ENCODE measurements around the gene WDR74. TPM values are rescaled to one million over a fixed set of nuclear protein-coding genes. Genes with fewer than 3 reads are reported as not detected.

The WDR74 gene
- polyA plus RNA-seq, 4 donors, result 30.3 to 47.5 (median 35.6) TPM

DNA sequence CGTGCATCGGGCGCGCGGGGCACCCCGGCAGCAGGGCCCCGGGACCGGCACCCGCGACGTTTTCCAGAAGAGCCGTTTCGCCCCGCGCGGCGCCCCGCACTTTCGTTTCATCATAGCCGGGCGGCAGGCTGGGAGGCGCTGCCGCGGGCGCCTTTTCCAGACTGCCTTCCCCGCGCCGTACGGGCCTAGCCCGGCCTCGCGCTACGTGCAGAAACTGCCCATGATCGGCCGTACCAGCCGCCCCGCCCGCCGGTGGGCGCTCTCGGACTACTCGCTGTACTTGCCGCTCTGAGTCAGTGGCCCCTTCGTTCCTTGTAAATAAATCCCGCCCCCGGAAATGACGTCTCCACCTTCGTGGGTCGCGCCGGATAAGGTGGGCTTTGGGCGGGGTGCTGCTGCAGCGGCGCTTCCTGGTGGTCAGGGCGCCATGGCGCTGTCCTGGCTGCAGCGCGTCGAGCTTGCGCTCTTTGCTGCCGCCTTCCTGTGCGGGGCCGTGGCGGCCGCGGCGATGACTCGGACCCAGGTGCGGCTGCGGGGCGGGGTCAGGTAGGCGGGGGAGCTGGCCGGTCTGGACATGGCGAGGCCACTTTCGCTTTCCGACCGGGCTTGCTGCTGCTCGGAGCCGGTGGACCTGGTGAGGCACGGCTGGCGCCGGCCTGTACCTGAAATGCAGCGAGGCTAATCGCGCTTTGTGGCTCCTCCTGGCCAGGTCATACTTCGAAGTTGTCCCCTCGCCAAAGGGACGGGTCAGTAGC lies 52.2 kb downstream of the WDR74 start, which contains the start of gene TMEM179B:
Gene TMEM179B, plus strand, starts transcription at position 398 of the 755 bp plus-strand sequence. Its CDS starts 30 bp downstream, at position 428.
- H3K36me3 ChIP-seq (ENCODE audit: control insufficient read depth in 3 of 3, insufficient read depth in 2 of 3, low read depth in 1 of 3, low read length in 3 of 3), result peaks cover 3 to 55% (median 11%) of the 10 kb centered on the region in 3 donors
- no peaks in the 10 kb centered on the region for H3K27me3 ChIP-seq (ENCODE audit: control insufficient read depth in 3 of 3, insufficient read depth in 3 of 3, low read length in 3 of 3)
- FAIRE-seq, result no peak
- no peaks in the 10 kb centered on the region for H3K9me3 ChIP-seq (ENCODE audit: control insufficient read depth in 2 of 2, insufficient read depth in 1 of 2, low read depth in 1 of 2, low read length in 1 of 2)
- peaks cover 2 to 27% (median 9%) of the 10 kb centered on the region in 3 donors for H3K4me1 ChIP-seq (ENCODE audit: control insufficient read depth in 3 of 3, insufficient read depth in 2 of 3, low read depth in 1 of 3, low read length in 2 of 3)
- peak within 1 kb of the TSS; percentile 86 to 91 (median 87) for H3K4me3 ChIP-seq (ENCODE audit: low read depth in 1 of 3, low read length in 3 of 3)
- peak; percentile 98 to 100 for DNase-seq
- peak within 1 kb of the TSS; percentile 92 to 99 (median 92) for H3K27ac ChIP-seq (ENCODE audit: low read depth in 1 of 3, low read length in 2 of 3)
- WGBS, 3 donors, result 0 to 1% (median 0%) methylated on average over 51 to 88 of the region's 88 CpGs

DNA sequence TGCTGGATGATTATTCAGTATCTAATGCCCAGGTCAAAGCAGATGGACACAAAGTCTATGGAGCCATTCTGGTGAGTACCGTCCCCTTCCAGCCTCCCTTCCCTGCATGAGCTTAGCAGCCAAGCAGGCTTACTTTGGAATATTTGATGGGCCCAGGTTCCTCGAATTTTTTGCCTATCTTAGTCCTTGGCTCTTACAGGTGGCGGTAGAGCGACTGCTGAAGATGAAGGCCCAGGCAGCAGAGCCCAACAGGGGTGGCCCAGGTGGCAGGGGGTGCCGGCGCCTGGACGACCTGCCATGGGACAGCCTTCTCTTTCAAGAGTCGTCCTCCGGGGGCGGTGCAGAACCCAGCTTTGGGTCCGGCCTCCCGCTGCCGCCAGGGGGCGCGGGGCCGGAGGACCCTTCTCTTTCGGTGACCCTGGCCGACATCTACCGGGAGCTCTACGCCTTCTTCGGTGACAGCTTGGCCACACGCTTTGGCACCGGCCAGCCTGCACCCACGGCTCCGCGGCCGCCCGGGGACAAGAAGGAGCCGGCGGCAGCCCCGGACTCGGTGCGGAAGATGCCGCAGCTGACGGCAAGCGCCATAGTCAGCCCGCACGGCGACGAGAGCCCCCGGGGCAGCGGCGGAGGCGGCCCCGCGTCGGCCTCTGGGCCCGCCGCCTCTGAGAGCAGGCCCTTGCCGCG lies 52.9 kb downstream of the WDR74 start:
- no peaks in the 10 kb centered on the region for H3K9me3 ChIP-seq (ENCODE audit: control insufficient read depth in 2 of 2, insufficient read depth in 1 of 2, low read depth in 1 of 2, low read length in 1 of 2)
- DNase-seq (peak; percentile 87 to 95), FAIRE-seq (no peak)
- H3K4me1 ChIP-seq (ENCODE audit: control insufficient read depth in 3 of 3, insufficient read depth in 2 of 3, low read depth in 1 of 3, low read length in 2 of 3), result peaks cover 2 to 26% (median 7%) of the 10 kb centered on the region in 3 donors
- H3K36me3 ChIP-seq (ENCODE audit: control insufficient read depth in 3 of 3, insufficient read depth in 2 of 3, low read depth in 1 of 3, low read length in 3 of 3), result peaks cover 3 to 57% (median 11%) of the 10 kb centered on the region in 3 donors
- H3K4me3 ChIP-seq (ENCODE audit: low read depth in 1 of 3, low read length in 3 of 3), result peak overlapping the region; percentile 86 to 91 (median 87)
- WGBS, 3 donors, result 0 to 1% (median 1%) methylated on average over 20 to 51 of the region's 51 CpGs
- no peaks in the 10 kb centered on the region for H3K27me3 ChIP-seq (ENCODE audit: control insufficient read depth in 3 of 3, insufficient read depth in 3 of 3, low read length in 3 of 3)
- peak overlapping the region; percentile 92 to 99 (median 92) for H3K27ac ChIP-seq (ENCODE audit: low read depth in 1 of 3, low read length in 2 of 3)

Other genes with a start within 250 kb of the WDR74 start
- 10 to 100 TPM in 3 of 4 donors, 1 to 10 TPM in 1; 7.8 to 20.1 (median 16.6) TPM for gene TUT1, start 248.1 kb downstream of the WDR74 start, polyA plus RNA-seq
- 10 to 100 TPM; 40.5 to 64.7 (median 43.0) TPM for gene MTA2, start 237.7 kb downstream of the WDR74 start, polyA plus RNA-seq
- gene EML3, start 226.8 kb downstream of the WDR74 start, polyA plus RNA-seq, result 10 to 100 TPM; 21.2 to 46.2 (median 35.5) TPM
- gene ROM1, start 226.3 kb downstream of the WDR74 start, polyA plus RNA-seq, result 1 to 10 TPM in 3 of 4 donors, under 1 TPM in 1; 0.54 to 8.4 (median 3.6) TPM
- gene B3GAT3, start 217.6 kb downstream of the WDR74 start, polyA plus RNA-seq, result 10 to 100 TPM; 16.3 to 39.3 (median 30.1) TPM
- 100 to 1,000 TPM in 2 of 4 donors, 10 to 100 TPM in 2; 38.6 to 310 (median 103) TPM for gene GANAB, start 193.0 kb downstream of the WDR74 start, polyA plus RNA-seq
- gene INTS5, start 186.3 kb downstream of the WDR74 start, polyA plus RNA-seq, result 10 to 100 TPM in 2 of 4 donors, 1 to 10 TPM in 2; 7.3 to 17.0 (median 10.1) TPM
- 100 to 1,000 TPM in 3 of 4 donors, 10 to 100 TPM in 1; 56.7 to 156 (median 135) TPM for gene C11orf98, start 174.4 kb downstream of the WDR74 start, polyA plus RNA-seq
- gene CSKMT, start 174.3 kb downstream of the WDR74 start, polyA plus RNA-seq, result 10 to 100 TPM in 2 of 4 donors, 1 to 10 TPM in 2; 7.0 to 18.6 (median 12.1) TPM
- gene UQCC3, start 167.9 kb downstream of the WDR74 start, polyA plus RNA-seq, result 10 to 100 TPM; 11.4 to 34.9 (median 23.4) TPM
- 1 to 10 TPM; 2.2 to 7.3 (median 6.3) TPM for gene LBHD1, start 167.3 kb downstream of the WDR74 start, polyA plus RNA-seq
- 100 to 1,000 TPM; 142 to 224 (median 161) TPM for gene UBXN1, start 160.5 kb downstream of the WDR74 start, polyA plus RNA-seq
- 1 to 10 TPM in 1 of 4 donors, under 1 TPM in 2, not detected in 1; 0.27 to 5.5 (median 0.55) TPM for gene LRRN4CL, start 150.1 kb downstream of the WDR74 start, polyA plus RNA-seq
- gene BSCL2, start 132.2 kb downstream of the WDR74 start, polyA plus RNA-seq, result 10 to 100 TPM; 31.2 to 69.7 (median 50.4) TPM
- gene GNG3, start 131.9 kb downstream of the WDR74 start, polyA plus RNA-seq, result 1 to 10 TPM in 1 of 4 donors, under 1 TPM in 1, not detected in 2; 0.75 to 9.0 TPM
- 10 to 100 TPM; 38.6 to 67.9 (median 44.1) TPM for gene HNRNPUL2, start 112.1 kb downstream of the WDR74 start, polyA plus RNA-seq
- 10 to 100 TPM; 13.5 to 36.9 (median 31.4) TPM for gene TTC9C, start 111.1 kb downstream of the WDR74 start, polyA plus RNA-seq
- gene ZBTB3, start 85.4 kb downstream of the WDR74 start, polyA plus RNA-seq, result 1 to 10 TPM in 3 of 4 donors, under 1 TPM in 1; 0.27 to 7.3 (median 4.5) TPM
- 100 to 1,000 TPM in 1 of 4 donors, 10 to 100 TPM in 3; 67.5 to 130 (median 85.6) TPM for gene POLR2G, start 78.0 kb downstream of the WDR74 start, polyA plus RNA-seq
- 10 to 100 TPM; 13.5 to 28.5 (median 16.7) TPM for gene TAF6L, start 68.2 kb downstream of the WDR74 start, polyA plus RNA-seq
- gene TMEM179B, start 52.2 kb downstream of the WDR74 start, polyA plus RNA-seq, result 10 to 100 TPM; 46.7 to 79.3 (median 59.2) TPM
- gene TMEM223, start 47.6 kb downstream of the WDR74 start, polyA plus RNA-seq, result 10 to 100 TPM; 15.7 to 31.6 (median 17.5) TPM
- 100 to 1,000 TPM in 2 of 4 donors, 10 to 100 TPM in 2; 48.2 to 188 (median 105) TPM for gene NXF1, start 34.1 kb downstream of the WDR74 start, polyA plus RNA-seq
- 10 to 100 TPM; 22.6 to 43.4 (median 31.7) TPM for gene STX5, start 7.5 kb downstream of the WDR74 start, polyA plus RNA-seq
- gene TEX54, start 6.7 kb downstream of the WDR74 start, polyA plus RNA-seq, result under 1 TPM in 1 of 4 donors, not detected in 3; 0.83 TPM
- 100 to 1,000 TPM; 124 to 200 (median 175) TPM for gene SLC3A2, start 41.3 kb upstream of the WDR74 start, polyA plus RNA-seq
- 1 to 10 TPM in 1 of 4 donors, under 1 TPM in 1, not detected in 2; 0.65 to 1.1 TPM for gene CHRM1, start 81.8 kb upstream of the WDR74 start, polyA plus RNA-seq
- not detected for gene SLC22A6, start 145.4 kb upstream of the WDR74 start, polyA plus RNA-seq
- gene SLC22A8, start 176.3 kb upstream of the WDR74 start, polyA plus RNA-seq, result under 1 TPM in 1 of 4 donors, not detected in 3; 0.09 TPM

Data from small intestine (tissue), 7 donors.